K562 (cell line): ENCODE data around the gene TMEM120B. TPM values are rescaled to one million over a fixed set of nuclear protein-coding genes. Genes with fewer than 3 reads are reported as not detected.

Experiments used
- BCL6 ChIP-seq: fragments of 250-450 bp; sonication (Bioruptor Pico); IDR thresholded peaks from 2 replicates; pipeline ENCODE4 v1.4.0; 2020
- CBX3 ChIP-seq, 2 experiments: IDR thresholded peaks; 1 replicate in 1 of 2; 2 replicates in 1 of 2; pipeline ENCODE4 v1.6.1; 2012; ENCODE audit warnings: inconsistent platforms in 2 of 2, low read length in 2 of 2, borderline replicate concordance in 1 of 2, control low read depth in 1 of 2
- HLTF ChIP-seq: fragments of 450-650 bp; IDR thresholded peaks from 2 replicates; pipeline ENCODE4 v1.6.1; 2016
- MAFG ChIP-seq: fragments of 450-650 bp; conservative IDR thresholded peaks from 2 replicates; pipeline ENCODE4 v1.6.1; 2016; ENCODE audit warnings: missing genetic modification characterization, missing compliant biosample characterization
- MEF2A ChIP-seq: IDR thresholded peaks from 2 replicates; pipeline ENCODE4 v1.6.1; 2011; ENCODE audit warnings: low read depth, mild to moderate bottlenecking, low read length, moderate library complexity; ENCODE audit not compliant: control insufficient read depth
- MEF2D ChIP-seq: conservative IDR thresholded peaks from 2 replicates; pipeline ENCODE4 v1.6.1; 2016; ENCODE audit warnings: low read depth, missing genetic modification characterization, missing compliant biosample characterization
- NR2F6 ChIP-seq: fragments of 450-650 bp; formaldehyde crosslinking; IDR thresholded peaks from 2 replicates; pipeline ENCODE4 v1.4.0; 2020; ENCODE audit warnings: mild to moderate bottlenecking
- NR3C1 ChIP-seq: sonication (generic); formaldehyde crosslinking; IDR thresholded peaks from 2 replicates; pipeline ENCODE4 v1.8.1; 2022; ENCODE audit warnings: missing genetic modification reagents
- POLR2AphosphoS2 ChIP-seq: IDR thresholded peaks from 2 replicates; pipeline ENCODE4 v1.6.1; 2012; ENCODE audit warnings: low read length, improper control_type of control experiment
- PRMT5 ChIP-seq: sonication (generic); formaldehyde crosslinking; IDR thresholded peaks from 2 replicates; pipeline ENCODE4 v1.5.0; 2020; ENCODE audit warnings: missing genetic modification reagents
- PTBP1 ChIP-seq: fragments of 200-400 bp; formaldehyde crosslinking; IDR thresholded peaks from 2 replicates; pipeline ENCODE4 v1.6.1; 2017; ENCODE audit warnings: low read depth, low read length
- PYGO2 ChIP-seq: fragments of 450-650 bp; IDR thresholded peaks from 2 replicates; pipeline ENCODE4 v1.6.1; 2016; ENCODE audit warnings: mild to moderate bottlenecking, missing genetic modification characterization, moderate library complexity, missing compliant biosample characterization
- RBM14 ChIP-seq: fragments of 200-400 bp; formaldehyde crosslinking; IDR thresholded peaks from 2 replicates; pipeline ENCODE4 v1.6.1; 2018; ENCODE audit warnings: low read depth, mild to moderate bottlenecking, low read length, moderate library complexity, borderline replicate concordance; ENCODE audit not compliant: insufficient read depth
- RBM15 ChIP-seq: fragments of 200-400 bp; formaldehyde crosslinking; IDR thresholded peaks from 2 replicates; pipeline ENCODE4 v1.6.1; 2018; ENCODE audit warnings: mild to moderate bottlenecking, low read length, moderate library complexity; ENCODE audit not compliant: insufficient read depth
- SMAD3 ChIP-seq: fragments of 450-650 bp; formaldehyde crosslinking; conservative IDR thresholded peaks from 2 replicates; pipeline ENCODE4 v1.4.0; 2020; ENCODE audit warnings: mild to moderate bottlenecking
- ZNF212 ChIP-seq: fragments of 450-650 bp; formaldehyde crosslinking; IDR thresholded peaks from 2 replicates; pipeline ENCODE4 v1.4.0; 2020; ENCODE audit warnings: mild to moderate bottlenecking
- ZNF77 ChIP-seq: fragments of 250-450 bp; sonication (Bioruptor Pico); IDR thresholded peaks from 2 replicates; pipeline ENCODE4 v1.5.0; 2020
- polyA plus RNA-seq, 8 experiments: library from polyadenylated mRNA; depleted of rRNA in 4 of 8; stranded (reverse) in 5 of 8; unstranded in 3 of 8; fragments of >200 nt; fragmentation: Nextera tagmentation in 2 of 8; fragmentation: Illumina TruSeq in 1 of 8; extraction: Ambion mirVana in 2 of 8; extraction: Trizol in 1 of 8; gene quantifications; 2 replicates each; pipeline versions ENCODE4 v1.2.1 to v1.2.3, GENCODE V29; 2011 to 2014; ENCODE audit warnings: inconsistent platforms in 1 of 8, missing spikeins in 1 of 8
- total RNA-seq, 7 experiments: library from RNA; depleted of rRNA in 6 of 7; stranded (reverse); fragments of >200 nt in 6 of 7; fragmentation: Illumina TruSeq in 2 of 7; extraction: Trizol in 2 of 7; gene quantifications; 2 replicates each; pipeline versions ENCODE4 v1.2.1 to v1.2.3, GENCODE V29; 2011 to 2021; ENCODE audit warnings: low replicate concordance in 1 of 7
- TF ChIP-seq, protein P1 (sequence below): fragments of 450-650 bp; IDR thresholded peaks from 2 replicates; pipeline ENCODE4 v1.6.1; 2016; ENCODE audit warnings: mild to moderate bottlenecking, moderate library complexity

TMEM120B gene
- total and polyA plus RNA-seq, 9 of the 15 experiments (the other 6 are each of a cell fraction or from before 2014, with no cell fraction given) = 1.7 to 18.6 (median 7.4) TPM

DNA sequence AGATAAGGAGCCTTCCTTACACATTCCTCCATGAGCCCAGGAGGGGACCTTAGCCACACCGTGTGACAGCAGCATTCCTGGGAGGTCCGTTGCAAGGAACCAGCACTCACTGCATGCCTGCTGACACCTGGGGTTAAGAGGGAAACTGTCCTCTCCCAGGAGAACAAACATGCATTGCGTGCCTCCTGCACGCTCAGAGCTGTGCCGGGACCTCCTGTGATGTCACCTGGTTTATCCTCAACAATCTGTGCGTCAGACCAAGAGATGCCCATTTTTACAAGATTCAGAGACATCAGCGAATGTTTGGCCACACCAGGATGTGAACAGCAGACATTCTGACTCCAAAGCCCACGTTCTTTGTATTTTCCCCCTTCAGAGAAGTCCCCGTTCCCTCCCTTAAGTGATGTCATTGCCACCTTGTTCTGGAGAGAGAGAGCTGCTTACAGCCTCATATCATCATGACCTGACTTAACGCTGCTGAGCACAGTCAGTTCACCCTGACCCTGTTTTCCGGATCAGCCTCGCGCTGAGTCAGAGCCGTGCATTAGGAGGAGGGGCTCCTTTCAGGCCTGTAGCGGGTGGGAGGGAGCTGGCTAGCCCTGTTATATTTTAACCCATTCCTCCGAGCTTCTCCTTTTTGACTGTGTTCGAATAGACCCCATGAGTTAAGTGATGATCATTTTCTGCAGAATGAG lies 36.2 kb downstream of the TMEM120B start (continued):
- TF ChIP-seq RBM14 (no peak), ZNF77 (CRISPR knock-in tag) (no peak), RBM15 (no peak), MAFG (tag) (peak; percentile 72), SMAD3 (CRISPR knock-in tag) (no peak), NR2F6 (CRISPR knock-in tag) (no peak), PRMT5 (CRISPR knock-in tag) (no peak), MEF2D (tag) (no peak; the same call in none of the 2 replicates), CBX3 (IDR thresholded peaks at IDR 0.05; ENCODE audit: borderline replicate concordance in 1 of 2, low read length in 2 of 2) (no peak), BCL6 (no peak), HLTF (no peak), PYGO2 (tag) (no peak), PTBP1 (no peak), MEF2A (no peak), NR3C1 (CRISPR knock-in tag) (no peak), POLR2AphosphoS2 (no peak), ZNF212 (CRISPR knock-in tag) (no peak)
- TF ChIP-seq, protein P1, sequence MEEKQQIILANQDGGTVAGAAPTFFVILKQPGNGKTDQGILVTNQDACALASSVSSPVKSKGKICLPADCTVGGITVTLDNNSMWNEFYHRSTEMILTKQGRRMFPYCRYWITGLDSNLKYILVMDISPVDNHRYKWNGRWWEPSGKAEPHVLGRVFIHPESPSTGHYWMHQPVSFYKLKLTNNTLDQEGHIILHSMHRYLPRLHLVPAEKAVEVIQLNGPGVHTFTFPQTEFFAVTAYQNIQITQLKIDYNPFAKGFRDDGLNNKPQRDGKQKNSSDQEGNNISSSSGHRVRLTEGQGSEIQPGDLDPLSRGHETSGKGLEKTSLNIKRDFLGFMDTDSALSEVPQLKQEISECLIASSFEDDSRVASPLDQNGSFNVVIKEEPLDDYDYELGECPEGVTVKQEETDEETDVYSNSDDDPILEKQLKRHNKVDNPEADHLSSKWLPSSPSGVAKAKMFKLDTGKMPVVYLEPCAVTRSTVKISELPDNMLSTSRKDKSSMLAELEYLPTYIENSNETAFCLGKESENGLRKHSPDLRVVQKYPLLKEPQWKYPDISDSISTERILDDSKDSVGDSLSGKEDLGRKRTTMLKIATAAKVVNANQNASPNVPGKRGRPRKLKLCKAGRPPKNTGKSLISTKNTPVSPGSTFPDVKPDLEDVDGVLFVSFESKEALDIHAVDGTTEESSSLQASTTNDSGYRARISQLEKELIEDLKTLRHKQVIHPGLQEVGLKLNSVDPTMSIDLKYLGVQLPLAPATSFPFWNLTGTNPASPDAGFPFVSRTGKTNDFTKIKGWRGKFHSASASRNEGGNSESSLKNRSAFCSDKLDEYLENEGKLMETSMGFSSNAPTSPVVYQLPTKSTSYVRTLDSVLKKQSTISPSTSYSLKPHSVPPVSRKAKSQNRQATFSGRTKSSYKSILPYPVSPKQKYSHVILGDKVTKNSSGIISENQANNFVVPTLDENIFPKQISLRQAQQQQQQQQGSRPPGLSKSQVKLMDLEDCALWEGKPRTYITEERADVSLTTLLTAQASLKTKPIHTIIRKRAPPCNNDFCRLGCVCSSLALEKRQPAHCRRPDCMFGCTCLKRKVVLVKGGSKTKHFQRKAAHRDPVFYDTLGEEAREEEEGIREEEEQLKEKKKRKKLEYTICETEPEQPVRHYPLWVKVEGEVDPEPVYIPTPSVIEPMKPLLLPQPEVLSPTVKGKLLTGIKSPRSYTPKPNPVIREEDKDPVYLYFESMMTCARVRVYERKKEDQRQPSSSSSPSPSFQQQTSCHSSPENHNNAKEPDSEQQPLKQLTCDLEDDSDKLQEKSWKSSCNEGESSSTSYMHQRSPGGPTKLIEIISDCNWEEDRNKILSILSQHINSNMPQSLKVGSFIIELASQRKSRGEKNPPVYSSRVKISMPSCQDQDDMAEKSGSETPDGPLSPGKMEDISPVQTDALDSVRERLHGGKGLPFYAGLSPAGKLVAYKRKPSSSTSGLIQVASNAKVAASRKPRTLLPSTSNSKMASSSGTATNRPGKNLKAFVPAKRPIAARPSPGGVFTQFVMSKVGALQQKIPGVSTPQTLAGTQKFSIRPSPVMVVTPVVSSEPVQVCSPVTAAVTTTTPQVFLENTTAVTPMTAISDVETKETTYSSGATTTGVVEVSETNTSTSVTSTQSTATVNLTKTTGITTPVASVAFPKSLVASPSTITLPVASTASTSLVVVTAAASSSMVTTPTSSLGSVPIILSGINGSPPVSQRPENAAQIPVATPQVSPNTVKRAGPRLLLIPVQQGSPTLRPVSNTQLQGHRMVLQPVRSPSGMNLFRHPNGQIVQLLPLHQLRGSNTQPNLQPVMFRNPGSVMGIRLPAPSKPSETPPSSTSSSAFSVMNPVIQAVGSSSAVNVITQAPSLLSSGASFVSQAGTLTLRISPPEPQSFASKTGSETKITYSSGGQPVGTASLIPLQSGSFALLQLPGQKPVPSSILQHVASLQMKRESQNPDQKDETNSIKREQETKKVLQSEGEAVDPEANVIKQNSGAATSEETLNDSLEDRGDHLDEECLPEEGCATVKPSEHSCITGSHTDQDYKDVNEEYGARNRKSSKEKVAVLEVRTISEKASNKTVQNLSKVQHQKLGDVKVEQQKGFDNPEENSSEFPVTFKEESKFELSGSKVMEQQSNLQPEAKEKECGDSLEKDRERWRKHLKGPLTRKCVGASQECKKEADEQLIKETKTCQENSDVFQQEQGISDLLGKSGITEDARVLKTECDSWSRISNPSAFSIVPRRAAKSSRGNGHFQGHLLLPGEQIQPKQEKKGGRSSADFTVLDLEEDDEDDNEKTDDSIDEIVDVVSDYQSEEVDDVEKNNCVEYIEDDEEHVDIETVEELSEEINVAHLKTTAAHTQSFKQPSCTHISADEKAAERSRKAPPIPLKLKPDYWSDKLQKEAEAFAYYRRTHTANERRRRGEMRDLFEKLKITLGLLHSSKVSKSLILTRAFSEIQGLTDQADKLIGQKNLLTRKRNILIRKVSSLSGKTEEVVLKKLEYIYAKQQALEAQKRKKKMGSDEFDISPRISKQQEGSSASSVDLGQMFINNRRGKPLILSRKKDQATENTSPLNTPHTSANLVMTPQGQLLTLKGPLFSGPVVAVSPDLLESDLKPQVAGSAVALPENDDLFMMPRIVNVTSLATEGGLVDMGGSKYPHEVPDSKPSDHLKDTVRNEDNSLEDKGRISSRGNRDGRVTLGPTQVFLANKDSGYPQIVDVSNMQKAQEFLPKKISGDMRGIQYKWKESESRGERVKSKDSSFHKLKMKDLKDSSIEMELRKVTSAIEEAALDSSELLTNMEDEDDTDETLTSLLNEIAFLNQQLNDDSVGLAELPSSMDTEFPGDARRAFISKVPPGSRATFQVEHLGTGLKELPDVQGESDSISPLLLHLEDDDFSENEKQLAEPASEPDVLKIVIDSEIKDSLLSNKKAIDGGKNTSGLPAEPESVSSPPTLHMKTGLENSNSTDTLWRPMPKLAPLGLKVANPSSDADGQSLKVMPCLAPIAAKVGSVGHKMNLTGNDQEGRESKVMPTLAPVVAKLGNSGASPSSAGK = peak; percentile 91
